ENCODE results near the gene ZNF469.

The ZNF469 gene

DNA sequence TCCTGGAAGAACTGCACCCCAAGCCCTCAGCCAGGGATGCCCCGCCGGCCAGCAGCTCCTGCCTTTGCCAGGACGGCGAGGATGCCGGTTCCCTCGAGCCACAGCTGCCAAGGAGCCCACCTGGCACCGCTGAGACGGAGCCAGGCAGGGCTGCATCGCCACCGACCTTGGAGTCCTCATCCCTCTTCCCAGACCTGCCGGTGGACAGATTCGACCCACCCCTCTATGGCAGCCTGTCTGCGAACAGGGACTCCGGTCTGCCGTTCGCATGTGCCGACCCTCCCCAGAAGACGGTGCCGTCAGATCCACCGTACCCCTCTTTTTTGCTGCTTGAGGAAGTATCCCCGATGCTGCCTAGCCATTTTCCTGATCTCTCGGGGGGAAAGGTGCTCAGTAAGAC lies 48.9 kb downstream of the ZNF469 start:
- DNase-seq, result no peak

DNA sequence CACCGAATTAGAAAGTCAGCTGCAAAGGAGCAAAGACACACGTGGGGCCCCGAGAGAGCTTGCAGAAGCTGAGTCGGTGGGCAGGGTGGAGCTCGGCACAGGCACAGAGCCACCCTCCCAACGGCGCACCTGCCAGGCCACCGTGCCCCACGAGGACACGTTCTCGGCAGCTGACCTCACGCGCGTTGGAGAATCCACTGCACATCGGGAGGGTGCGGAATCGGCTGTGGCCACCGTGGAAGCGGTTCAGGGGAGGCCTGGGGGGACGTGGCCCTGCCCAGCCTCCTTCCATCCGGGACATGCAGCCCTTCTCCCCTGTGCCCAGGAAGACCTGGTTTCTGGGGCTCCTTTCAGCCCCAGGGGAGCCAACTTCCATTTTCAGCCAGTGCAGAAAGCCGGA lies 49.4 kb downstream of the ZNF469 start:
- no peak for DNase-seq

Measured in fibroblast of skin of right quadriceps (primary cell).